Measurements from ENCODE around the gene C1orf21.
A peak's percentile ranks its signal among the peaks of the same experiment; 100 is the strongest.

C1orf21 gene

DNA sequence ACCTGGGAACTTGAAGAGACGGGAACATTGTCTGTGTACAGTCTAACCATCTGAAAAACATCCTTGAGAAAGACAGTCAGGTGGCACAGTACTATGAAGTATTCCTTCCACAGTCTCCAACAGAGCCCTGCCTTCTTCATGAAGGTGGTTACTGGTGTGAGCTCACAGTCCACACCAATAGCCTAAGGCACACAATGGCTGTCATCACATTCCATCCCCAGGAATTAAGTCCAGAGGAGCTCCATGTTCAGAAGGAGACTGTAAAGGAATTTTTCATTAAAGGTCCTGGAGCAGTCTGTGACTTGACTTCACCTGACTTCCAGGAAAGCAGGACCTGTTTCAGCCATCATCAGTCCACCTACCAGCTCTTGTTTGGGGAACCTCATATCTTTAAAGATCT lies 180.2 kb downstream of the C1orf21 start:
- H3K4me3 ChIP-seq (ENCODE audit: low read length), result no peak overlapping the region
- DNase-seq (ENCODE audit: low read depth), result no peak

GRCh38 chr1:184567637-184568036 lies 180.8 kb downstream of the C1orf21 start:
- TF ChIP-seq CTCF (conservative IDR thresholded peaks at IDR 0.05; ENCODE audit: low read depth, low read length), result no peak
- no peak overlapping the region for H3K4me3 ChIP-seq (ENCODE audit: low read length)

More for the DNA sequence above, 180.2 kb downstream of the C1orf21 start:
- no peak for TF ChIP-seq CTCF (conservative IDR thresholded peaks at IDR 0.05; ENCODE audit: low read depth, low read length)

GRCh38 chr1:184568148-184568547 lies 181.3 kb downstream of the C1orf21 start:
- H3K4me3 ChIP-seq (ENCODE audit: low read length), result no peak overlapping the region
- TF ChIP-seq CTCF (conservative IDR thresholded peaks at IDR 0.05; ENCODE audit: low read depth, low read length), result no peak
- DNase-seq (ENCODE audit: low read depth), result no peak

More at GRCh38 chr1:184567637-184568036, 180.8 kb downstream of the C1orf21 start:
- DNase-seq (ENCODE audit: low read depth), result peak; percentile 32

DNA sequence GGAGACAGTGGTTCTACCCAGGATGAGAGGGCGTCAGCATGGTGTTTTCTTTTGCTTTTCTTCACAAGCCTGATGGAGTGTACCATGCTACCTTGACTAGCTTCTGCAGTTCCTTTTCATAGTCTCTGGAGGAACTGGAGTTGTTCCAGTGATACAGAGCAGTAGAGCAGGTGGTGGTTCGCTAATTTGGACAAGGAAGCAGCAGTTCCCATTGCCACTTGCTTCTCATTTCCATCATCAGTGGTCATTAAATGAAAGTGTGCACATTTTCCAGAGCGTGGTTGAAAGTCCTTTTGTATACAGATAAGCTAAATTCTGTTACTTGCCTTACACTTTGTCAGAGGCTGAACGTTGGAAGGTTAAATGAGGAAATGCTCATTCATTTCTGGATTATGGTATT lies 182.3 kb downstream of the C1orf21 start:
- no peak for DNase-seq (ENCODE audit: low read depth)
- H3K4me3 ChIP-seq (ENCODE audit: low read length), result no peak overlapping the region
- no peak for TF ChIP-seq CTCF (conservative IDR thresholded peaks at IDR 0.05; ENCODE audit: low read depth, low read length)

- no peak for TF ChIP-seq CTCF (conservative IDR thresholded peaks at IDR 0.05; ENCODE audit: low read depth, low read length)
- H3K4me3 ChIP-seq (ENCODE audit: low read length), result no peak overlapping the region
- no peak for DNase-seq (ENCODE audit: low read depth)
These were observed 187.8 kb downstream of the C1orf21 start for GRCh38 chr1:184574588-184574987.

DNA sequence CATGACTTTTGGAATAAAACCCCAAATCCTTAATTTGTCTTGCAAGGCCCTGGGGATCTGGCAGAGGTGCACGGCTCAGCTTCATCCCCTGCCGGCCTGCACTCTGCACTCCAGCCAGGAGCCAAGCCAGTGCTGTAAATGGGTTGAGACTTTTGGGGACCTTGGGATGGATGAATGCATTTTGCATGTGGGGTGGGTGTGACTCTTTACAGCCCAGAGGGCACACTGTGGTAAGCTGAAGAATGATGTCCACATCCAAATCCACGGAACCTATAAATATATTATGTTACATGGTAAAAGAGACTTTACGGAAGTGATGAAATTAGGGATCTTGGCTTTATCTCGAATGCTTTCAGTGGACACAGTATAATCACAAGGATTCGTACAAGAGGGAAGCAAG lies 190.0 kb downstream of the C1orf21 start:
- no peak for DNase-seq (ENCODE audit: low read depth)
- TF ChIP-seq CTCF (conservative IDR thresholded peaks at IDR 0.05; ENCODE audit: low read depth, low read length), result no peak
- no peak overlapping the region for H3K4me3 ChIP-seq (ENCODE audit: low read length)

GRCh38 chr1:184577319-184577718 lies 190.5 kb downstream of the C1orf21 start:
- TF ChIP-seq CTCF (conservative IDR thresholded peaks at IDR 0.05; ENCODE audit: low read depth, low read length), result no peak
- DNase-seq (ENCODE audit: low read depth), result no peak

More at GRCh38 chr1:184577319-184577718, 190.5 kb downstream of the C1orf21 start:
- no peak overlapping the region for H3K4me3 ChIP-seq (ENCODE audit: low read length)

Data from retinal pigment epithelial cell (primary cell).